Suprapubic skin (tissue), 4 donors: Measurements from ENCODE around the gene FXYD5.

Experiments used
- CTCF ChIP-seq, 2 donors: fragments of 200-600 bp in 1 of 2; fragments of 450-650 bp in 1 of 2; sonication (generic) in 1 of 2; IDR thresholded peaks; one replicate each; pipeline ENCODE4 v1.5.1; 2016 to 2019; ENCODE audit warnings: antibody characterized with exemption in 2 of 2, mild to moderate bottlenecking in 1 of 2, moderate library complexity in 1 of 2
- EP300 ChIP-seq: sonication (generic); formaldehyde crosslinking; IDR thresholded peaks from one replicate; pipeline ENCODE4 v1.6.1; 2017; ENCODE audit warnings: antibody characterized with exemption
- POLR2A ChIP-seq, 2 donors: fragments of 450-650 bp; IDR thresholded peaks; one replicate each; pipeline ENCODE4 v1.6.1; 2017; ENCODE audit warnings: antibody characterized with exemption in 2 of 2, mild to moderate bottlenecking in 2 of 2, moderate library complexity in 2 of 2
- POLR2AphosphoS5 ChIP-seq, 3 donors: sonication (generic); formaldehyde crosslinking; IDR thresholded peaks; one replicate each; pipeline ENCODE4 v1.6.1; 2017; ENCODE audit warnings: antibody characterized with exemption in 3 of 3

GRCh38 chr19:35146746-35147459, 7.6 kb upstream of the FXYD5 start:
- TF ChIP-seq POLR2A (IDR thresholded peaks at IDR 0.05) (no peak), CTCF (IDR thresholded peaks at IDR 0.05) (no peak), EP300 (no peak), POLR2AphosphoS5 (IDR thresholded peaks at IDR 0.05) (no peak)
